Fibroblast of lung (primary cell): ENCODE results near the gene SLC16A4.

ENCODE experiments used
- CTCF ChIP-seq, 2 donors: IDR thresholded peaks in 1 of 2; conservative IDR thresholded peaks in 1 of 2; 1 replicate in 1 of 2; 2 replicates in 1 of 2; pipeline ENCODE4 v1.5.1; 2011 to 2012; ENCODE audit warnings: low read length in 2 of 2, control low read depth in 1 of 2, inconsistent platforms in 1 of 2, low read depth in 1 of 2, mild to moderate bottlenecking in 1 of 2
- EZH2 ChIP-seq: IDR thresholded peaks from 2 replicates; pipeline ENCODE4 v1.5.1; 2012; ENCODE audit warnings: low read length, control low read depth, mild to moderate bottlenecking; ENCODE audit errors: missing control alignments

DNA sequence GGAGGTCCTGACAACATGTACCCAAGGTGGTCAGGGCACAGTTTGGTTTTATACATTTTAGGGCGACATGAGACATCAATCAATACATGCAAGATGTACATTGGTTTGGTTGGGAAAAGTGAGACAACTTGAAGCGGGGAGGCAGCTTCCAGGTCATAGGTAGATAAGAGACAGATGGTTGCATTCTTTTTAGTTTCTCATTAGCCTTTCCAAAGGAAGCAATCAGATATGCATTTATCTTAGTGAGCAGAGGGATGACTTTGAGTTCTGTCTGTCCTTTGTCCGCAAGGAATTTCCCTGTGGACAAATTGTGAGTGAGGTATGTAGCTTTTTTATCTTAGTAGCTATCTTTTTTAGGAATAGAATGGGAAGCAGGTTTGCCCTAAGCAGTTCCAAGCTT is 62.1 kb downstream of the SLC16A4 start:
- TF ChIP-seq CTCF (conservative IDR thresholded peaks at IDR 0.05 in 1 of 2, IDR thresholded peaks at IDR 0.05 in 1 of 2; ENCODE audit: low read depth in 1 of 2, low read length in 2 of 2) (no peak), EZH2 (no peak)
